ENCODE measurements around the gene METTL6.
"Not testable (repeated sequence)": the region's sequence is repeated elsewhere in the genome, so short reads cannot be mapped to it uniquely, and the experiment has no call there.

Gene METTL6

DNA sequence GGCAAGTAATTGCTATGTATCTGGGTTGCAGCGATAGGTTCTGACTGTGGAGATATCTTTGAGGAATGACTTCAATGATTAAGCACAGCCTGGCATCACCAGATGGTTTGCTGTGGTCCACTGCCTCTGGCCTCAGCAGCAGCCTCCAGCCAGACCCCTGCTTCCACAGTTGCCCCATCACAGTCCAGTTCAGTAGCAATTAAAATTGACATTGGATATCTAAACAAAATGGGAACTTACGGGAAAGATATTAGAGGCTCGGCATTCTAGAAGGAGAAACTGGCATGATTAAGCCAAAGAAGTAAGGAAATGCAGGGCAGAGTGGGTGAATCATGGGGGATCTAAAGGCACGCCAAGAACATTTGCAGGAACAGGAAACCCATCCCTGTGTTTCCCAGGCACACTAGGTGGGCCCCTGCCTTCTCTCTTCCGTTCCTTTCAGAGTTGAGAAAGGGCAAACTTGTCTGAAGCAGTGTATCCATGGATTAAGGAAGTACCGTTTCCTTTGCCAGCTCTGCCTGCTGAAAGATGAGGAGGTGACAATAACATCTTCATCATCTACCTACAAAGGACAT lies 58.7 kb downstream of the METTL6 start:
- no peak for DNase-seq (ENCODE audit: low read depth in 2 of 2)

DNA sequence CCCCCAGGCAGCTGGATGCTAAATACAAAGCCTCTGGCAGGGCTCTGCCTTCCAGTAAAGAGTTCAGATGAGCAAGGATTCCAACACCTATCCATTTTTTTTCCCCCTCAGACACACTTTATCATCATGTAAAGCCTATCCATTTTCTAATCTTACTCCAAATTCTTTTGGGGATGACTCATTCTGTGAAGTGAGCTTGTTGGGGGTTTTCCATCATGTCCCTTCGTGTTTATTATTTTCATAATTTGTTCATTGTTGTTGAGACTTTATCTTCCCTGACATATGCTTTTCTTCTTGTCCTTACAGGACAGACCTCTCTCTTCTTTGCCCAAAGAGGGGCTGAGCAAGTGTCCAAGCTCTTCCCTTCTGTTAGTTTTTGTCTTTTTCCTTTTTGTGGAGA lies 60.3 kb downstream of the METTL6 start:
- no peak for DNase-seq (ENCODE audit: low read depth in 2 of 2)

DNA sequence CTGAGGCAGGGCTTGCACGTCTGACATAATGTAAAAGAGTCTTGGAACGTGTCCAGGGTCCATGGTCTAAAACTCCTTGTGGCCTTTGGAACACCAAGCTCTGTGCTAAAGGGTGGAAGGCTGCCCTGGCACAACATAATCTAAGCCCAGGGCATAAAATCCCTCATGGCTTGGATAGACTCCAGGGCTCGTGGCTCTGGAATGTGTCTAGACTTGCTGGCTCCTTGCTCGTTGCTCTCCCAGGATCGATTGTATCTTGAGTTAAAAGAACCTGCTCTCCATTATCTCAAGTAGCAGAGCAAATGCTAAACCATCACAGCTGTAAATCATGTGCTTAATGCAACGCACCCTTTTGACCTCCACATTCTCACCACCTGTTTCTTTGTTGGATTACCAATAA lies 63.3 kb downstream of the METTL6 start:
- DNase-seq (ENCODE audit: low read depth in 2 of 2), result not testable (repeated sequence)

DNA sequence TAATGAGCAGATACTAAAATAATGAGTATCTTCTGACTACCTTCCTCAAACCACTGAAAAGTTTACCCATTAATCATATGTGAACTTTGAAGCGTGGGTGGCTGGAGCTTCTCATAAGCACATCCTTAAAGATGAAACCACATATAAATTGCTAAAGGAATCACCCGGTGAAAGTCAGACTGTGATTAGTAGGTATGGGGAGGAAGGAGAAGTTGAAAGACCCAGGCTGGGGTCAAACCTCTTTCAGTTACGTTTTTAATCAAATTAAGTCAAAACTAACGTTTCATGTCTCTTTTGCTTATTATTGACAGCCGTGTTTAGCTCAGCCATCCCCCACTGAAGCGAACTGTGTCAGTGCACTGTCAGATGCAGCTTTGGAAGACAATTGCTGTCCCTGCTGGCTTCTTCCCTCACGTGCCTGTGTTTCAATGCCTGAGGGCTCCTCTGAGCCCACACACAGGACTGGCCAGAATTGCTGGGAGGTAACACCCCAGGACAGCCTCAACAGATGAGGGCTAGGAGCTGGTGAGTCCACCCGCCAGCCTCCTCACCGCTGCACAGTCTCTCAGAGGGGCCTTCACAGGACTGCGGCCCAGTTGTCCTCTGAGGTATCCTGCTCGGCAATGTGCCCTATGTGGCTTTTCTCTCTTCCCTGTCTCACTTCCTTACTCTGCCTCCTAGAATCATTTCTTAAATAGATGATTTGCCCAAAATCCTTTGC lies 65.7 kb downstream of the METTL6 start:
- DNase-seq (ENCODE audit: low read depth in 2 of 2), result peak; percentile 49 to 53

DNA sequence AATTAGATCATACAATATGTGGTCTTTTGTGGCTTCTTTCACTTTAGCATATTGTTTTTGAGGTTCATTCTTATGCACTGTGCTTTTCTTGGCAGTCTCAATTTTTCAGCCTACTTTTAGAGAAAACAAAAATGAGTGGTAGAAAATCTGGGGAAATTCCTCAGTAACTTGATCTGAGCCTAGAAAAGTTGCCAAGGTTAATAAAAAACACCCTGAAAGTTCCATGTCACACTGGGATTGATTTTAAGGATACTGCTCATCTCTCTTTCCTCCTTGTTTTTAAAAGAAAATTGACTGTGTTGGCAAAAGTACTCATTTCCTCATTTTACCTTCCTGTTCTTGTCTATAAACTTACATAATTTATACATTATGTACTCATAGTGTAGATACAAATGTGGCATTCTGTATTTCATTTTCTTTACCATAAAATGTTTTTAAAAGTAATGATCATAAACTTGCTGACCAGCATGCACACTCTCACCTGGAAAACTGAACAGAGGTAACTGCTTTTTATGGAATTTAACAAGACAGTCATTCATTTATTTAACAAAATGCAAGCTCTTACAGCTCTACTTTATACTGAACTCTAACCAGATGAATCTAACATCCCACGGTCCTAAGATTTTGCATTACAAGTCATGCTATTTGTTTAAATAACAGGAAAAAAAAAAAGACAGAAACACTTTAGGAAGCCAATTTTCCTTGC lies 66.4 kb downstream of the METTL6 start:
- no peak for DNase-seq (ENCODE audit: low read depth in 2 of 2)

All from stimulated activated CD4-positive, alpha-beta T cell treated with anti-CD3 and anti-CD28 coated beads, Interleukin-4, amount 100 ng/mL, for 48 hours (primary cell).